Thyroid gland (tissue), 4 donors: ENCODE measurements around the gene LMAN2L. TPM values are rescaled to one million over a fixed set of nuclear protein-coding genes. Genes with fewer than 3 reads are reported as not detected.
A peak's percentile ranks its signal among the peaks of the same experiment; 100 is the strongest.

Source experiments
- DNase-seq, 2 donors: peaks; one replicate each; pipeline ENCODE4 v3.0.0-alpha.2; 2019
- H3K27ac ChIP-seq, 3 donors: fragments of 200-600 bp; sonication (generic); 1 replicate in 2 of 3; 2 replicates in 1 of 3; pipeline ENCODE4 v1.5.1; 2016 to 2019; ENCODE audit warnings: mild to moderate bottlenecking in 1 of 3, moderate library complexity in 1 of 3
- H3K27me3 ChIP-seq: fragments of 200-600 bp; sonication (generic); one replicate; pipeline ENCODE4 v1.5.1; 2019
- H3K36me3 ChIP-seq, 2 donors: fragments of 200-600 bp; sonication (generic); one replicate each; pipeline ENCODE4 v1.5.1; 2016 to 2019
- H3K4me1 ChIP-seq, 2 donors: fragments of 200-600 bp; sonication (generic); one replicate each; pipeline ENCODE4 v1.5.1; 2017 to 2019
- H3K4me3 ChIP-seq, 3 donors: fragments of 200-600 bp; sonication (generic); replicated peaks in 1 of 3; 1 replicate in 2 of 3; 2 replicates in 1 of 3; pipeline ENCODE4 v1.5.1; 2016; ENCODE audit warnings: mild to moderate bottlenecking in 1 of 3
- H3K9me3 ChIP-seq: fragments of 200-600 bp; sonication (generic); one replicate; pipeline ENCODE4 v1.5.1; 2017
- POLR2A ChIP-seq, 2 donors: fragments of 450-650 bp; IDR thresholded peaks; one replicate each; pipeline ENCODE4 v1.6.1; 2017; ENCODE audit warnings: antibody characterized with exemption in 2 of 2, mild to moderate bottlenecking in 2 of 2, moderate library complexity in 1 of 2
- WGBS, 2 donors: methylation state at CpG; one replicate each; pipeline ENCODE4 v1.1.5; 2017; 5-methylcytosine and 5-hydroxymethylcytosine counted together
- intact Hi-C: fragments of 100-400 bp; cut with DNase I; formaldehyde crosslinking; loops from one replicate; pipeline ENCODE4 v1.15.1; 2023
- total RNA-seq, 4 donors: library from RNA; depleted of rRNA; stranded (reverse); fragments of >200 nt; gene quantifications; one replicate each; pipeline ENCODE4 v1.2.3, GENCODE V29; 2016
- TF ChIP-seq, protein P1 (sequence below), 6 experiments: fragments of 200-600 bp in 3 of 6; fragments of 450-650 bp in 3 of 6; sonication (generic) in 3 of 6; IDR thresholded peaks; one replicate each; pipeline ENCODE4 v1.5.1; 2016 to 2019; ENCODE audit warnings: antibody characterized with exemption in 6 of 6, mild to moderate bottlenecking in 2 of 6, inconsistent platforms in 1 of 6, moderate library complexity in 1 of 6

Gene LMAN2L
- total RNA-seq, 4 donors from 2014 or later = 22.8 to 32.9 (median 29.2) TPM

DNA sequence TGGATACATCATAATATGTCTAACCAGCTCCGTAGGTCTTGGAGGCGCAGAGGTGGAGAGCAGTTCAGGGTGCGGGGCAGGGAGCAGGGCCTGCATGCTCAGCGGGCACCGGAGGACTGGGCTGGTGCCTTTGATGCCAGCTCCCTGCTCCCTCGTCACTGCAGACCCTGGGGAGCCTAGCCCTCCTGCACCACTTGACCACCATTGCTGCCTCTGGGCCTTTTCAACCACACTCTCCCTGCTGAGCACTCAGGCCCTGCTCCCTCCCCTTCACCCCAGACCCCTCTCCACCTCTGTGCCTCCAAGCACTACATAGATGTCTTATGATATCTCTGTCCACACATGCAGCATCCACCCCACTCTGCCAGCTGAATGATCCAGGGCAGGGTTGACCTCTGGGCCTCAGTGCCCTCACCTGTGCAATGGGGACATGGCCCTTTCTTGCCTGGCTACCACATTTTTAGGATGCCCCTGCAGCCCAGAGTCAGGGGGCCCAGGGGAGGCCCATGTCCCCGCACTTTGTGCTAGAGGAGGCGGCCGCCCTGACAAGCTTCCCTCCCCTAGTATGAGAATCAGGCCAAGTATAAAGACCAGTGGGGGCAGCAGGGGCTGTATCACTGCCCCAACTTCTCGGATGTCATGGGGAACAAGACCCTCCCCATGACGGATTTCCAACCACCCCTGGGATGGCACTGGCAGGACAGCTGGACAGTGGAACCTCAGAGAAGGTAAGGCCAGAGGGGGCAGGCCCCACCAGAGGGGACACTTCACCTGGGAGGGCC lies 51.0 kb downstream of the LMAN2L start:
- intact Hi-C loops = no loop called here

DNA sequence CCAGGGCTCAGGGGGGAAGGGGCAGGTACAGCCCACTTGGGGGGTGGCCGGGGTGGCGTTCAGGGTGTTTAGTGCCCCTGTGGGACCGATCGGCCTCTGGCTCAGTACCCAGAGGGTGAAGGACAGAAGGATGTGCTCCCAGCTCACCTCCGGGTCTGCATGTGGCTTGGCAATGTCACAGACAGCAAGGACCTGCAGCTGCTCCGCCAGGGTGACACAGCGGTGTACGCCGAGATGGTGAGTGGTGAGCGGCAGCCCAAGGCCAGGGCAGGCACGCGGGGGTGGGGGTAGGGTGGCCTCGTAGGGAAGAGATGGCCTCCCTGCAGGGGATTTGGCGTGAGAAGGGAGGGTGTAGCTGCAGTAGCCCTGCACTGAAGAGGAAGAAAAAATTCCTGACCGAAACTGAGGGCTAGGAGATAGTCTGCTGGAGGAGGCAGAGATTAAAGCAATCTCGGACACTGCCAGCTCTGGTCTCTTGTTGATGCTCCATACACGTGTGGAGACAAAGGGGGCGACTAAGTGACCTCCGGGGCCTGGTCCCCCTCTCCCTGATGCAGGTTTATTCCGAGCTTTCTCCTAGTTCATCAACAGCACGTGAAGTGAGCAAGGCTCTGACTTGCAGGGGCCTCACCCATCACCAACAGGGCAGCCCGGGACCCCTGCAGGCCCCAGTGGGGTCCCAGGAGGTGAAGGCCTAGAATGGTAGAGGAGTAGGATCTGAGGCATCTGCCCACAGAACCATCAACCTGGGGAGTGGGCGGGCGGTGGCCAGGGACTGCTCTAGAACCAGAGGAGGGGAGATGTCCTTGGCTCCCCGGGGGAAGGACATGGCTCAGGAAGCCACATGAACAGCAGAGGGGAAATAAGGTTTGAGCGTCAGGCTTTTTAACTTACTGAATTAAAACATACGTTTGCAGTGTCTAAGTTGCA lies 51.9 kb downstream of the LMAN2L start:
- no peak for DNase-seq
- WGBS, 2 donors = 85 to 88% methylated on average over 26 to 27 of the region's 27 CpGs
- H3K27me3 ChIP-seq = no peaks in the 10 kb centered on the region
- no peak for TF ChIP-seq POLR2A (IDR thresholded peaks at IDR 0.05)
- TF ChIP-seq, protein P1, sequence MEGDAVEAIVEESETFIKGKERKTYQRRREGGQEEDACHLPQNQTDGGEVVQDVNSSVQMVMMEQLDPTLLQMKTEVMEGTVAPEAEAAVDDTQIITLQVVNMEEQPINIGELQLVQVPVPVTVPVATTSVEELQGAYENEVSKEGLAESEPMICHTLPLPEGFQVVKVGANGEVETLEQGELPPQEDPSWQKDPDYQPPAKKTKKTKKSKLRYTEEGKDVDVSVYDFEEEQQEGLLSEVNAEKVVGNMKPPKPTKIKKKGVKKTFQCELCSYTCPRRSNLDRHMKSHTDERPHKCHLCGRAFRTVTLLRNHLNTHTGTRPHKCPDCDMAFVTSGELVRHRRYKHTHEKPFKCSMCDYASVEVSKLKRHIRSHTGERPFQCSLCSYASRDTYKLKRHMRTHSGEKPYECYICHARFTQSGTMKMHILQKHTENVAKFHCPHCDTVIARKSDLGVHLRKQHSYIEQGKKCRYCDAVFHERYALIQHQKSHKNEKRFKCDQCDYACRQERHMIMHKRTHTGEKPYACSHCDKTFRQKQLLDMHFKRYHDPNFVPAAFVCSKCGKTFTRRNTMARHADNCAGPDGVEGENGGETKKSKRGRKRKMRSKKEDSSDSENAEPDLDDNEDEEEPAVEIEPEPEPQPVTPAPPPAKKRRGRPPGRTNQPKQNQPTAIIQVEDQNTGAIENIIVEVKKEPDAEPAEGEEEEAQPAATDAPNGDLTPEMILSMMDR (IDR thresholded peaks at IDR 0.05) = no peak
- peaks cover 5 to 16% of the 10 kb centered on the region in 2 donors for H3K4me1 ChIP-seq
- no peaks in the 10 kb centered on the region for H3K36me3 ChIP-seq
- H3K27ac ChIP-seq = no peak overlapping the region
- no peaks in the 10 kb centered on the region for H3K9me3 ChIP-seq
- intact Hi-C loops = no loop called here
- no peak overlapping the region for H3K4me3 ChIP-seq

More for the DNA sequence above, 51.0 kb downstream of the LMAN2L start:
- Histone ChIP-seq H3K27me3 (no peaks in the 10 kb centered on the region), H3K9me3 (no peaks in the 10 kb centered on the region), H3K4me1 (peaks cover 5 to 16% of the 10 kb centered on the region in 2 donors), H3K4me3 (no peak overlapping the region), H3K27ac (no peak overlapping the region), H3K36me3 (no peaks in the 10 kb centered on the region)
- no peak for DNase-seq
- 94 to 97% methylated on average over 9 to 10 of the region's 11 CpGs for WGBS, 2 donors
- TF ChIP-seq, protein P1 (IDR thresholded peaks at IDR 0.05) = no peak
- TF ChIP-seq POLR2A (IDR thresholded peaks at IDR 0.05) = no peak

DNA sequence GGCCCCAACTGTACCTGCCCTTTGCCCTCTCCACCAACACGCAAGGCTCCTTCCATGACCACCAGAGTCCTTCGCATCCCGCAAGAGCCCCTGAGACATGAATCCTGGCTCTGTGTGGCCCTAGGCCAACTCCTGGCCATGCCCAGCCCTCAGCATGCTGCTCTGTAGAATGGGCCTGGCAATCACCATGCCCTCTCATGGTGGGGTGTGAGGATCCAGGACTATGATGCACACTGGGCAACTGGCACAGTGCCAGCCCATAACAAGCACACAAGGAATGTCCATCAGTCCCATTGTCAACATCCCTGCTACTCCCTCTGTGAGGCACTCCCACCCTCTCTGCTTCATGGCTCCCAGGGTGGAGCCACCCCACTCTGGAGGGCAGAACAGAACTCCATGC lies 52.6 kb downstream of the LMAN2L start:
- intact Hi-C loops = no loop called here
- no peak for TF ChIP-seq POLR2A (IDR thresholded peaks at IDR 0.05)
- TF ChIP-seq, protein P1 (IDR thresholded peaks at IDR 0.05) = no peak
- 100% methylated on average over 3 of the region's 3 CpGs for WGBS, 2 donors
- no peaks in the 10 kb centered on the region for H3K27me3 ChIP-seq
- H3K4me3 ChIP-seq = no peak overlapping the region
- peaks cover 0 to 10% of the 10 kb centered on the region in 2 donors for H3K4me1 ChIP-seq
- H3K36me3 ChIP-seq = no peaks in the 10 kb centered on the region
- no peak overlapping the region for H3K27ac ChIP-seq
- DNase-seq = no peak
- no peaks in the 10 kb centered on the region for H3K9me3 ChIP-seq

DNA sequence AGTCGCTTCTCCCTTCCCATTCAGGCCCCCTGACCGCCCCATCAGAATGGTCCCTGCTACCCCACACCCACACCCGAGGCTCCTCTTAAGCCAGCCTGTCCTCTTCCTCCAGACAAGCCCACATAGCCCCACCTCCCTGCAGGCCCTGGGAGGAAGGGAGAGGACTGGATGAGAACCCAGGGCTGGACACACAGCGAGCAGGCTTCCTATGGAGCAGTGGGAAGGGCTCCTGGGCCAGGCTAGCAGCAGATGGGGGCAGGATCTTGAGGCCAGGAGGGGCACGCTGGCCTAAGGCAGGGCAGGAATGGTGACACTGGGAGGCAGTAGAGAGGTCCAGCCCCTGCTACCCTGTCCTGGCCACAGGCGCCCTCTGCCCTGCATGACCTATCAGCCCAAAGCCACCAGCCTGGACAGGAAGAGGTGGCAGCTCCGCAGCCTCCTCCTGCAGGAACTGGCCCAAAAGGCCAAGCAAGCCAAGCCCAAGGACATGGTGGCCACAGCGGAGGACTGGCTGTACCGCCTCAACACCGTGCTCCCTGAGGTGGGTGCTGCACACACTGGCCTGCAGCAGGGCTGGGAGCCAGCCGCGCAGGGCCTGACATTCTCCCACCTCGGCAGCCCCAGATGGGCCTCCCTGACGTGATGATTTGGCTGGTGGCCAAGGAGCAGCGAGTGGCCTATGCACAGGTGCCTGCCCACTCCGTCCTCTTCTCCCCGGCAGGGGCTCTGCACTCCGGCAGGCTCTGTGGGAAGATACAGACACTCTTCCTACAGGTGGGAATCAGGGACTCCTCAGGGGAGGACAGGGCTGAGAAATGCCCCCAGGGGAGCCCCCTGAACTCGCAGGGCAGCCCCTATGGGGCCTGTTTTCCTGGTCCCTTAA lies 54.0 kb downstream of the LMAN2L start:
- 34 to 36% methylated on average over 10 to 15 of the region's 19 CpGs for WGBS, 2 donors
- peaks cover 0 to 5% of the 10 kb centered on the region in 2 donors for H3K4me1 ChIP-seq
- H3K36me3 ChIP-seq = no peaks in the 10 kb centered on the region
- no peak overlapping the region for H3K27ac ChIP-seq
- intact Hi-C loops = no loop called here
- DNase-seq = peak; percentile 51 to 57
- no peaks in the 10 kb centered on the region for H3K9me3 ChIP-seq
- TF ChIP-seq POLR2A (IDR thresholded peaks at IDR 0.05) = no peak
- TF ChIP-seq, protein P1 (IDR thresholded peaks at IDR 0.05) = no peak
- H3K27me3 ChIP-seq = no peaks in the 10 kb centered on the region
- H3K4me3 ChIP-seq = no peak overlapping the region
